LoVo (cell line): ENCODE measurements around the gene GPR37L1.
"Not testable (repeated sequence)": the region's sequence is repeated elsewhere in the genome, so short reads cannot be mapped to it uniquely, and the experiment has no call there.

Source experiments
- DNase-seq: peaks from one replicate; pipeline ENCODE4 v3.0.0-alpha.2; 2016; ENCODE audit warnings: low spot score

Gene GPR37L1

DNA sequence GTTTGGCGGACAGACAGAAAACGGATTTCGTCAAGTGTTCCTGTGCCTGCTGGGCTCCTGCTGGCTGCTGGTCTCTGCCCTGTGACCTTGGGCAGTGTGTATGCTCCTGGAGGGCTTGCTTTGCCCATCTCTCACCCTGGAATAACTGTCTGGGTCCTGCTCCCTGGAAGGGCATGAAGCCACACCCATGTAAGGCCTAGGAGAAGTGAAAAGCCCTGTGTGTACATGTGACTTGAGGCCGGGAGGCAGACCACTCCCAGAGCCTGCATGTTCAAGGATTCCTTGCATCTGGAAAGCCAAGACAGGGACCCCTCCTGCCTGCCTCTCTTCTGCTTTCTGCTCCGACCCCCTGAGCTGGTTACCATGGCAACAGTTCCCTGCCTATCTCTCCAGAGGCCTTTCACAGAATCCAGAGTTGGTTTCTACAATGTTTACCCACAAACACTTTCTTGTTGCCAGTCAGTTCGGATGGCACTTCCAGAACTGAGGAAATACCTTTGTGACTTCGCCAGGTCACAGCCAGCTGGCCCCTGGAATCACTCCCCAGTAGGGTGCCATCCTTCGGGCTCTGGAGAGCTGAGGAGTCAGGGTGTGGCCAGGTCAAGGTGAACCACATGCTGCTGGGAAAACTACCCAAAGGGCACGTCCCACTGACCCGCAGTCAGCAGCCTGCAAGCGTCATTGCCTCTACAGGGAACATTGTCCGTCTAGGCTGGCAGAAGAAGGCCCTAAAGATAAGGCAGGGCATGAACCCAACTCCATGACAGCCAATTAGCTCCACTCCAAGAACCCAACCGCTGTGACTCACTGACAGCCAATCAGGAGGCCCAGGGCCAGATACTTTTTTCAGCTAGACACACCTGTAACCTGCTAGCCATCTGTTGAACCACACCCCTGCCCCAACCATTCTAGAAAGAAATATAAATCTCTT lies 14.7 kb upstream of the GPR37L1 start:
- peak; percentile 84 for DNase-seq

GRCh38 chr1:202110977-202111376 lies 11.7 kb upstream of the GPR37L1 start:
- DNase-seq: no peak

GRCh38 chr1:202111589-202111988 lies 11.1 kb upstream of the GPR37L1 start:
- DNase-seq: not testable (repeated sequence)

GRCh38 chr1:202112859-202113689 lies 9.6 kb upstream of the GPR37L1 start:
- peak; percentile 50 for DNase-seq

- peak; percentile 40 for DNase-seq
These were observed 8.9 kb upstream of the GPR37L1 start for GRCh38 chr1:202113690-202114300.

GRCh38 chr1:202116287-202116686 lies 6.4 kb upstream of the GPR37L1 start:
- no peak for DNase-seq

DNA sequence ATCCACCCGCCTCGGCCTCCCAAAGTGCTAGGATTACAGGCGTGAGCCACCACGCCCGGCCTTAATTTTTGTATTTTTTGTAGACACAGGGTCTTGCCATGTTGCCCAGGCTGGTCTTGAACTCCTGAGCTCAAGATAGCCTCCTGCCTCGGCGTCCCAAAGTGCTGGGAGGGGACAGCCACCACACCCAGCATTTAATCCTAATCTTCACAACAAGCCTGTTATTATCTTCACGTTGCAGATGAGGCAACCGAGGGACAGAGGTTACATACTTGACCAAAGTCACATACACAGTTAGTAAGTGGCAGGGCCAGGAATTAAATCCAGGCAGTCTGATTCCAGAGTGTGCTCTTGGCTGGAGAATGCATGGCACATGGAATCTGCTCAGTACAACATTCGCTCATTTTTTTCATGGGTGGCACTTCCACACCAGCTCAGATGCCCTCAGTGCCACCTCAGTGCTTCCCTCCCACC lies 4.8 kb upstream of the GPR37L1 start:
- peak; percentile 29 for DNase-seq

DNA sequence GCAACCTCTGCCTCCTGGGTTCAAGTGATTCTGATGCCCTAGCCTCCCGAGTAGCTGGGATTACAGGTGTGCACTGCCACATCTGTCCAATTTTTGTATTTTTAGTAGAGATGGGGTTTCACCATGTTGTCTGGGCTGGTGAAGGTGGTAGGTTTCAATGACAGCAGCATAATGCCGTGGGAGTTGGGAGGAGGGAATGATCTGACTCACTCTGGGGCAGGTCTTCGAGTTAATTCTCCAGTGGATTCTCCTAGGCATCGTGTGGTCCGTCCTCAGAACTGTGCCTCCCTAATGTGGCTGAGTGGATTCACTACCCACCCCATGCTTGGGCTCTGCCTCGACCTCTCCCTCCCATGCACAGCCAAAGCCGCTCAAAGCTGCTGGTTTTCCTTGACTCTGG lies 1.7 kb upstream of the GPR37L1 start:
- DNase-seq: no peak

- no peak for DNase-seq
These were observed 658 bp downstream of the GPR37L1 start for GRCh38 chr1:202123336-202123813.

DNA sequence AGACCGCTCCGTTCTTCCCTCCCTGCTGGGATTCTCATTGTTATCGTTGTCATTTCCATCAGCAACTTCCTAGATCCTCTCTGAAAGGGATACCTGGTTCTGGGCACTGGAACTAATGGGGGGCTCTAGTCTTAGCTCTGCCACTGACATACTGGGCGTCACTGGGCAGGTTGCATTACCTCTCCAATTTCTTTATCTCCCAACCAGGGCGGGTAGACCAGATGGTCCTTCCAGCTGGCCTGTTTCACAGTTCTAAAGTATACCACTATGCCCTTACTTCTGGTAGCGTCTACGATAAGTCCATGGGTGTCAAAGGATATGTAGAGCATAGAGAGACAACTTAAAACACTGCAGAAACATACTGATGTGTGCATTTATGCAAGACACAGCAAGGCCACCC lies 1.4 kb downstream of the GPR37L1 start:
- no peak for DNase-seq

- no peak for DNase-seq
These were observed 2.9 kb downstream of the GPR37L1 start for GRCh38 chr1:202125611-202126010.

- no peak for DNase-seq
These were observed 3.7 kb downstream of the GPR37L1 start for GRCh38 chr1:202126426-202126825.

GRCh38 chr1:202127061-202127460 lies 4.3 kb downstream of the GPR37L1 start:
- no peak for DNase-seq

DNA sequence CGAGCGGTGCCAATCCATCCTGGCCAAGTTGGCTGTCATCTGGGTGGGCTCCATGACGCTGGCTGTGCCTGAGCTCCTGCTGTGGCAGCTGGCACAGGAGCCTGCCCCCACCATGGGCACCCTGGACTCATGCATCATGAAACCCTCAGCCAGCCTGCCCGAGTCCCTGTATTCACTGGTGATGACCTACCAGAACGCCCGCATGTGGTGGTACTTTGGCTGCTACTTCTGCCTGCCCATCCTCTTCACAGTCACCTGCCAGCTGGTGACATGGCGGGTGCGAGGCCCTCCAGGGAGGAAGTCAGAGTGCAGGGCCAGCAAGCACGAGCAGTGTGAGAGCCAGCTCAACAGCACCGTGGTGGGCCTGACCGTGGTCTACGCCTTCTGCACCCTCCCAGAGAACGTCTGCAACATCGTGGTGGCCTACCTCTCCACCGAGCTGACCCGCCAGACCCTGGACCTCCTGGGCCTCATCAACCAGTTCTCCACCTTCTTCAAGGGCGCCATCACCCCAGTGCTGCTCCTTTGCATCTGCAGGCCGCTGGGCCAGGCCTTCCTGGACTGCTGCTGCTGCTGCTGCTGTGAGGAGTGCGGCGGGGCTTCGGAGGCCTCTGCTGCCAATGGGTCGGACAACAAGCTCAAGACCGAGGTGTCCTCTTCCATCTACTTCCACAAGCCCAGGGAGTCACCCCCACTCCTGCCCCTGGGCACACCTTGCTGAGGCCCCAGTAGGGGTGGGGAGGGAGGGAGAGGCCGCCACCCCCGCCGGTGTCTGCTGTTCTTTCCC lies 5.3 kb downstream of the GPR37L1 start:
- no peak for DNase-seq

DNA sequence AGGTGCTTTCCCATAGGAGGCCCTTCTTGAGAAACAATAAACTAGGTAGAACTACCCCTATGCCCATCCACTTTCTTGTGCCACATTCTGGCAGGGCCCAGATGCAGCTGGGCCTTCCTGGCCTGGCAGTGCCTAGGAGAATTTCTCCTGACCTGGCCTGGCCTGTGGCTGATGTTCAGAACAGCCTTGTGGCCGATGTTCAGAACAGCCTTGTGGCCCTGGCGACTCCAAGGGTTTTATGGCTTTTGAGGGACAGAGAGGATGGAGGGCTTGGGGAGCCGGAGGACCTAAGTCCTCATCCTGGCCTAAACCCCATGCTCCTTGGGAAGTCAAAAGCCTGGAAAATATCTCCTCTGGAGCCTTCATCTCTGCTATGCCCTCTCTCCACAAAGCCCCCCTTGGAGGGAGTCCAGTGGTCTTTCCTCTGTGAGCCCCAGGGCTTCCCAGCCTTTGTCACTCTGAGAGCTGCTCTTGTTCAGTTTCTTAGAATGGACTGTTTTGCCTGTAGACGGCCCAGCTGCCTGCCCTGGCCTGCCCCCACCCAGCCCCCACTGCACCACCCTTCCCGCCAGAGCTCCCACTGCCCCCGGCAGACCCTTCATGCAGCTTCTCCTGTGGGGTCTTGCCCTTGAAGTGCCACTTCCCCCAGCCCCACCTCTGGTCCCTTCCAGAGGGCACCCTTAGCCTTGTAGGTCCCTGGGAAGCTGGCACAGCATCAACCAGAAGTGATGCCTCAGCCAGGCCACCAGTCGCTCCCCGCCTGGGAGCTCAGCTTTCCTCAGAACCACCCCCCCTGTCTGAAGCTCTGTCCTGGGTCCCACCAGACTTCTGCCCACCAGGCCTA lies 7.0 kb downstream of the GPR37L1 start:
- DNase-seq: no peak

GRCh38 chr1:202130297-202130721 lies 7.6 kb downstream of the GPR37L1 start:
- DNase-seq: no peak

GRCh38 chr1:202130816-202131522 lies 8.3 kb downstream of the GPR37L1 start:
- no peak for DNase-seq

GRCh38 chr1:202131956-202132821 lies 9.5 kb downstream of the GPR37L1 start:
- DNase-seq: no peak

DNA sequence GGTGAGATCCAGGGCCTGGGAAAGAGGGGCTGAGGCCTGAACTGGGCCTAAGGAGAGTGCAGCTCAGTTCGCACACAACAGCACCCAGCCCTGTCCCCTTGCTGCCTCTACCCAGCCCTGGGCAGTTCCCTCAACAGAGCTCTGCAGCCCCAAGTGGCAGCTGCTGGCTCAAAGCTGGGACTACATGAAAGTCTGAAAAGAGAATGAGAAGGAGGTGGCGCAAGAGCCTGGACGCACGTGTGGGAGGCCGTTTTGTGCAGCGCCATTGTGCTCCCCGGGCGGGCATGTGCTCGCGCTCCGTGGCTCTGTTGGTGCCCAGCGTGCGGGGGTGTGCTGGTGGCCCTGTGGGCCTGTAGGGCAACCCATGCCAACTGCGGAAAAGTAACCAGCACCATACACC lies 10.3 kb downstream of the GPR37L1 start:
- no peak for DNase-seq
